ENCODE data around the gene CDH18. TPM values are rescaled to one million over a fixed set of nuclear protein-coding genes. Genes with fewer than 3 reads are reported as not detected.

The CDH18 gene
- total and polyA plus RNA-seq, 2 of the 4 experiments (the other 2 are of a cell fraction): 0.24 to 1.1 TPM

DNA sequence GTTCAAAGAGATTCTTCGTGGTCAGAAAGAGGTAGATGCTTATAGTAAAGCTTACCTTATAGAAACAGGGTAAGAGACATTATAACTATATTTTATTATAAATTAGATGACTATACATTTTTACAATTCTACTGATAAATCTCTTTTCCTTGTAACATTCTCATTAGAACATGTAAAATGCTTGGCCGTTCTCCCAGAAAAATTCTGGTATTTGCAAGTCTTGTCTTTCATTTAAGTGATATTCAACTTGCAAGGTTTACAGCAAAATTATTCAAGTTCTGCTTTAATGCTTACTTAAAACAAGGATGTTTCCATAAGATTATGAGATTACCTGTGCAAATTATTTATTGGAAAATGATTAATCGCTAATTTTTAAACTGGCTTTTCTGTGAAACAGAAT lies 41.3 kb upstream of the CDH18 start:
- no peak for TF ChIP-seq BHLHE40 (IDR thresholded peaks at IDR 0.05; ENCODE audit: low read depth, low read length)
- TF ChIP-seq, protein P1, sequence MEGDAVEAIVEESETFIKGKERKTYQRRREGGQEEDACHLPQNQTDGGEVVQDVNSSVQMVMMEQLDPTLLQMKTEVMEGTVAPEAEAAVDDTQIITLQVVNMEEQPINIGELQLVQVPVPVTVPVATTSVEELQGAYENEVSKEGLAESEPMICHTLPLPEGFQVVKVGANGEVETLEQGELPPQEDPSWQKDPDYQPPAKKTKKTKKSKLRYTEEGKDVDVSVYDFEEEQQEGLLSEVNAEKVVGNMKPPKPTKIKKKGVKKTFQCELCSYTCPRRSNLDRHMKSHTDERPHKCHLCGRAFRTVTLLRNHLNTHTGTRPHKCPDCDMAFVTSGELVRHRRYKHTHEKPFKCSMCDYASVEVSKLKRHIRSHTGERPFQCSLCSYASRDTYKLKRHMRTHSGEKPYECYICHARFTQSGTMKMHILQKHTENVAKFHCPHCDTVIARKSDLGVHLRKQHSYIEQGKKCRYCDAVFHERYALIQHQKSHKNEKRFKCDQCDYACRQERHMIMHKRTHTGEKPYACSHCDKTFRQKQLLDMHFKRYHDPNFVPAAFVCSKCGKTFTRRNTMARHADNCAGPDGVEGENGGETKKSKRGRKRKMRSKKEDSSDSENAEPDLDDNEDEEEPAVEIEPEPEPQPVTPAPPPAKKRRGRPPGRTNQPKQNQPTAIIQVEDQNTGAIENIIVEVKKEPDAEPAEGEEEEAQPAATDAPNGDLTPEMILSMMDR (conservative IDR thresholded peaks at IDR 0.05; ENCODE audit: low read depth, low read length): no peak
- no peak for TF ChIP-seq RFX5 (IDR thresholded peaks at IDR 0.05; ENCODE audit: low read depth, low read length)
- no peak for TF ChIP-seq POLR2A (IDR thresholded peaks at IDR 0.05; ENCODE audit: low read depth, low read length)
- no peak for TF ChIP-seq SMC3 (IDR thresholded peaks at IDR 0.05; ENCODE audit: low read depth, low read length)
- TF ChIP-seq MAFK (IDR thresholded peaks at IDR 0.05; ENCODE audit: low read depth, low read length): no peak
- no peak for TF ChIP-seq MAZ (IDR thresholded peaks at IDR 0.05; ENCODE audit: borderline replicate concordance, low read depth, low read length)
- no peak for TF ChIP-seq NFE2L2 (IDR thresholded peaks at IDR 0.05; ENCODE audit: low read depth, low read length)
- TF ChIP-seq RCOR1 (IDR thresholded peaks at IDR 0.05; ENCODE audit: insufficient replicate concordance, low read length): no peak
- TF ChIP-seq MXI1 (IDR thresholded peaks at IDR 0.05; ENCODE audit: borderline replicate concordance, low read depth, low read length): no peak
- TF ChIP-seq RAD21 (IDR thresholded peaks at IDR 0.05; ENCODE audit: low read length): no peak
- no peak for TF ChIP-seq FOS (IDR thresholded peaks at IDR 0.05; ENCODE audit: low read depth, low read length)
- TF ChIP-seq, protein P2, sequence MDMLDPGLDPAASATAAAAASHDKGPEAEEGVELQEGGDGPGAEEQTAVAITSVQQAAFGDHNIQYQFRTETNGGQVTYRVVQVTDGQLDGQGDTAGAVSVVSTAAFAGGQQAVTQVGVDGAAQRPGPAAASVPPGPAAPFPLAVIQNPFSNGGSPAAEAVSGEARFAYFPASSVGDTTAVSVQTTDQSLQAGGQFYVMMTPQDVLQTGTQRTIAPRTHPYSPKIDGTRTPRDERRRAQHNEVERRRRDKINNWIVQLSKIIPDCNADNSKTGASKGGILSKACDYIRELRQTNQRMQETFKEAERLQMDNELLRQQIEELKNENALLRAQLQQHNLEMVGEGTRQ (IDR thresholded peaks at IDR 0.05; ENCODE audit: low read depth, low read length): no peak
- TF ChIP-seq, protein P3, sequence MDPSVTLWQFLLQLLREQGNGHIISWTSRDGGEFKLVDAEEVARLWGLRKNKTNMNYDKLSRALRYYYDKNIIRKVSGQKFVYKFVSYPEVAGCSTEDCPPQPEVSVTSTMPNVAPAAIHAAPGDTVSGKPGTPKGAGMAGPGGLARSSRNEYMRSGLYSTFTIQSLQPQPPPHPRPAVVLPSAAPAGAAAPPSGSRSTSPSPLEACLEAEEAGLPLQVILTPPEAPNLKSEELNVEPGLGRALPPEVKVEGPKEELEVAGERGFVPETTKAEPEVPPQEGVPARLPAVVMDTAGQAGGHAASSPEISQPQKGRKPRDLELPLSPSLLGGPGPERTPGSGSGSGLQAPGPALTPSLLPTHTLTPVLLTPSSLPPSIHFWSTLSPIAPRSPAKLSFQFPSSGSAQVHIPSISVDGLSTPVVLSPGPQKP (IDR thresholded peaks at IDR 0.05; ENCODE audit: borderline replicate concordance, low read depth, low read length): no peak
- TF ChIP-seq CEBPB (IDR thresholded peaks at IDR 0.05; ENCODE audit: low read depth, low read length): no peak
- no peak for TF ChIP-seq CHD1 (IDR thresholded peaks at IDR 0.05; ENCODE audit: low read depth, low read length)

More for the DNA sequence above, 41.3 kb upstream of the CDH18 start:
- no peak overlapping the region for H2AK5ac ChIP-seq (ENCODE audit: low read depth, low read length)
- no peaks in the 10 kb centered on the region for H3K79me1 ChIP-seq (ENCODE audit: low read depth in 1 of 2, low read length in 2 of 2)
- in situ Hi-C loops (cut with MboI; ENCODE audit: low sequenced_read_pairs) (no loop called here), intact Hi-C loops (cut with micrococcal nuclease) (no loop called here), dilution Hi-C loops (cut with HindIII; ENCODE audit: low sequenced_read_pairs, unreplicated experiment) (no loop called here)
- no peak overlapping the region for H3K14ac ChIP-seq (replicated peaks; ENCODE audit: low read depth, low read length)
- no peaks in the 10 kb centered on the region for H3K4me1 ChIP-seq (ENCODE audit: control insufficient read depth, insufficient read depth, low read length)
- ChIA-PET POLR2A (ENCODE audit: unreplicated experiment) (no interaction called here), CTCF (no interaction called here)
- H2AK9ac ChIP-seq (replicated peaks; ENCODE audit: low read depth, low read length, poor library complexity): no peak overlapping the region
- H3K9me3 ChIP-seq (ENCODE audit: control insufficient read depth, insufficient read depth, low read length): no peaks in the 10 kb centered on the region
- no peak overlapping the region for H3K18ac ChIP-seq (ENCODE audit: low read depth, low read length)
- BruUV-seq (replicated peaks): no TSS peak
- no peaks in the 10 kb centered on the region for H3K9me1 ChIP-seq (ENCODE audit: insufficient read depth, low read length)
- H2BK15ac ChIP-seq (ENCODE audit: low read depth, low read length): no peak overlapping the region
- no peak overlapping the region for H3K56ac ChIP-seq (ENCODE audit: extremely low read depth, insufficient read depth, low read length)
- no peaks in the 10 kb centered on the region for H3K36me3 ChIP-seq (ENCODE audit: control insufficient read depth, insufficient read depth, low read length)
- no peak overlapping the region for H2BK120ac ChIP-seq (ENCODE audit: low read depth, low read length)
- no peak overlapping the region for H3K4ac ChIP-seq (ENCODE audit: low read depth, low read length)
- WGBS, 2 experiments (ENCODE audit: extremely low coverage in 2 of 2, insufficient read length in 1 of 2): no CpG with 5 or more reads among the region's 3 CpGs
- no peak overlapping the region for H3K9ac ChIP-seq (ENCODE audit: low read depth, low read length)
- H3K4me3 ChIP-seq (ENCODE audit: insufficient read depth, low read depth, low read length): no peak overlapping the region
- no peak overlapping the region for H2BK5ac ChIP-seq (ENCODE audit: low read depth, low read length, poor library complexity, severe bottlenecking)
- H4K8ac ChIP-seq (ENCODE audit: low read depth in 2 of 2, low read length in 2 of 2): no peak overlapping the region
- no peak overlapping the region for H3K4me2 ChIP-seq (ENCODE audit: low read depth, low read length)
- no peak overlapping the region for H3K23ac ChIP-seq (ENCODE audit: low read depth, low read length)
- H4K91ac ChIP-seq (ENCODE audit: insufficient read depth, low read depth, low read length): no peak overlapping the region
- no peak for ATAC-seq (ENCODE audit: low read depth)
- H2BK20ac ChIP-seq (ENCODE audit: low read depth, low read length): no peak overlapping the region
- no peaks in the 10 kb centered on the region for H4K20me1 ChIP-seq (ENCODE audit: insufficient read depth, low read length)
- H2AFZ ChIP-seq (replicated peaks; ENCODE audit: low read length, poor library complexity): no peak overlapping the region
- H3K27ac ChIP-seq (ENCODE audit: insufficient read depth, low read length): no peak overlapping the region
- no peaks in the 10 kb centered on the region for H3K27me3 ChIP-seq (ENCODE audit: control insufficient read depth, insufficient read depth, low read length)
- DNase-seq: no peak
- no peak overlapping the region for H4K5ac ChIP-seq (ENCODE audit: low read depth, low read length)
